Measurements from ENCODE around the gene MNAT1. TPM values are rescaled to one million over a fixed set of nuclear protein-coding genes. Genes with fewer than 3 reads are reported as not detected.

MNAT1 gene
- total and polyA plus RNA-seq, 4 donors: 16.7 to 85.5 (median 21.6) TPM

DNA sequence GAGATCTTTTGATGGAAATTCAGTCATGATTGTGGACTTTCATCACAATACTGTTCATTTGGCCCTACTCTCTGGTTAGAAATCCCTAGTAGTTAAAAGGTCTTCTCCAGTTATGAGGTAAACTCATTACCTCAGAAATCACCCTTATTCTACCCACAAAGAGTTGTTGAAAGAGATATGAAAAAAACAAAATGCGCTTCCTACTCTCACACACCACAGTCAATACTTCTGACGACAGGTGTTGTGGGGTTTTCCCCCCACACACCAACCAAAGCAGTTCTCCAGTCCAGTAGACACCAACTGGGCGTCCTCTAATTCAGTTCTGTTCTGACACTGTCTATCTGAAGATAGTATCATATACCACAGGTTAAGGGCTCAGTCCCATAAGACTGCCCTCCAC lies 191.4 kb downstream of the MNAT1 start:
- no peaks in the 10 kb centered on the region for H3K27me3 ChIP-seq (ENCODE audit: control insufficient read depth in 3 of 3, insufficient read depth in 3 of 3, low read length in 2 of 3)
- DNase-seq (no peak), ATAC-seq (ENCODE audit: insufficient read depth, low FRiP score) (no peak)
- H3K27ac ChIP-seq (ENCODE audit: low read depth in 1 of 2, low read length in 1 of 2): no peak overlapping the region
- H3K36me3 ChIP-seq (ENCODE audit: control insufficient read depth in 4 of 4, insufficient read depth in 4 of 4, low read length in 4 of 4): peaks cover 0 to 5% (median under 1%) of the 10 kb centered on the region in 4 donors
- 94 to 95% methylated on average over 3 of the region's 3 CpGs for WGBS, 2 donors
- TF ChIP-seq, protein P1, sequence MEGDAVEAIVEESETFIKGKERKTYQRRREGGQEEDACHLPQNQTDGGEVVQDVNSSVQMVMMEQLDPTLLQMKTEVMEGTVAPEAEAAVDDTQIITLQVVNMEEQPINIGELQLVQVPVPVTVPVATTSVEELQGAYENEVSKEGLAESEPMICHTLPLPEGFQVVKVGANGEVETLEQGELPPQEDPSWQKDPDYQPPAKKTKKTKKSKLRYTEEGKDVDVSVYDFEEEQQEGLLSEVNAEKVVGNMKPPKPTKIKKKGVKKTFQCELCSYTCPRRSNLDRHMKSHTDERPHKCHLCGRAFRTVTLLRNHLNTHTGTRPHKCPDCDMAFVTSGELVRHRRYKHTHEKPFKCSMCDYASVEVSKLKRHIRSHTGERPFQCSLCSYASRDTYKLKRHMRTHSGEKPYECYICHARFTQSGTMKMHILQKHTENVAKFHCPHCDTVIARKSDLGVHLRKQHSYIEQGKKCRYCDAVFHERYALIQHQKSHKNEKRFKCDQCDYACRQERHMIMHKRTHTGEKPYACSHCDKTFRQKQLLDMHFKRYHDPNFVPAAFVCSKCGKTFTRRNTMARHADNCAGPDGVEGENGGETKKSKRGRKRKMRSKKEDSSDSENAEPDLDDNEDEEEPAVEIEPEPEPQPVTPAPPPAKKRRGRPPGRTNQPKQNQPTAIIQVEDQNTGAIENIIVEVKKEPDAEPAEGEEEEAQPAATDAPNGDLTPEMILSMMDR (IDR thresholded peaks at IDR 0.05; ENCODE audit: control extremely low read depth, extremely low read depth): no peak
- H3K9me3 ChIP-seq (ENCODE audit: control insufficient read depth in 4 of 4, insufficient read depth in 3 of 4, low read length in 3 of 4): no peaks in the 10 kb centered on the region
- no peaks in the 10 kb centered on the region for H3K4me1 ChIP-seq (ENCODE audit: control insufficient read depth in 5 of 5, insufficient read depth in 5 of 5, low read length in 5 of 5)
- no peak overlapping the region for H3K4me3 ChIP-seq
- H3K9ac ChIP-seq (ENCODE audit: insufficient read depth in 1 of 2, low read length in 2 of 2): no peak overlapping the region

DNA sequence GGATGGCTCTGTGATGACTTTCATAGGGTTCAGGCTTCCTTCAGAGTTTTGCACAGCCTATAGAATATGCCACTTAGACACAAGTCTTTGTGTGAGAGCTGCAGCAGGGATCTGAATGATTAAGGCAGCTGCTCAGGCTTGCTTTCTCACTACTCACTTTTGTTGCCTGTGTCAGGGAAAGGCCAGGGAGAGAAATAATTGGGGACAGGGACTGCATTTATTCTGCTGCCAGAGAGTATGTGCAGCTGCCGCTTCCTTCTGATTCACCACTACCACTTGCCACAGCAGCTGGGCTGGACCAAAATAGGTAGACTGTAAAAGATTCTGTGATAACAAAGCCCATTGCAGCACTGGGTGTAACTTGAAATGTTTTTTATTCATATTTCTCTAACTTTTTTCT lies 196.7 kb downstream of the MNAT1 start:
- H3K27ac ChIP-seq (ENCODE audit: low read depth in 1 of 2, low read length in 1 of 2): no peak overlapping the region
- H3K4me1 ChIP-seq (ENCODE audit: control insufficient read depth in 5 of 5, insufficient read depth in 5 of 5, low read length in 5 of 5): no peaks in the 10 kb centered on the region
- ATAC-seq (ENCODE audit: insufficient read depth, low FRiP score) (no peak), DNase-seq (no peak)
- TF ChIP-seq, protein P1 (IDR thresholded peaks at IDR 0.05; ENCODE audit: control extremely low read depth, extremely low read depth): no peak
- WGBS, 2 donors: 97 to 98% methylated on average over 1 of the region's 1 CpG
- peaks cover 0 to 1% (median under 1%) of the 10 kb centered on the region in 4 donors for H3K36me3 ChIP-seq (ENCODE audit: control insufficient read depth in 4 of 4, insufficient read depth in 4 of 4, low read length in 4 of 4)
- H3K9me3 ChIP-seq (ENCODE audit: control insufficient read depth in 4 of 4, insufficient read depth in 3 of 4, low read length in 3 of 4): peaks cover 0 to 2% (median 0%) of the 10 kb centered on the region in 4 donors
- no peak overlapping the region for H3K9ac ChIP-seq (ENCODE audit: insufficient read depth in 1 of 2, low read length in 2 of 2)
- no peaks in the 10 kb centered on the region for H3K27me3 ChIP-seq (ENCODE audit: control insufficient read depth in 3 of 3, insufficient read depth in 3 of 3, low read length in 2 of 3)
- no peak overlapping the region for H3K4me3 ChIP-seq

GRCh38 chr14:60933920-60934655 lies 199.5 kb downstream of the MNAT1 start:
- no peak for ATAC-seq (ENCODE audit: insufficient read depth, low FRiP score)
- Histone ChIP-seq H3K9me3 (ENCODE audit: control insufficient read depth in 4 of 4, insufficient read depth in 3 of 4, low read length in 3 of 4) (peaks cover 0 to 2% (median 0%) of the 10 kb centered on the region in 4 donors), H3K9ac (ENCODE audit: insufficient read depth in 1 of 2, low read length in 2 of 2) (no peak overlapping the region), H3K4me1 (ENCODE audit: control insufficient read depth in 5 of 5, insufficient read depth in 5 of 5, low read length in 5 of 5) (no peaks in the 10 kb centered on the region), H3K27ac (ENCODE audit: low read depth in 1 of 2, low read length in 1 of 2) (no peak overlapping the region), H3K27me3 (ENCODE audit: control insufficient read depth in 3 of 3, insufficient read depth in 3 of 3, low read length in 2 of 3) (no peaks in the 10 kb centered on the region), H3K36me3 (ENCODE audit: control insufficient read depth in 4 of 4, insufficient read depth in 4 of 4, low read length in 4 of 4) (no peaks in the 10 kb centered on the region), H3K4me3 (no peak overlapping the region)
- 92 to 97% methylated on average over 8 of the region's 8 CpGs for WGBS, 2 donors
- TF ChIP-seq, protein P1 (IDR thresholded peaks at IDR 0.05; ENCODE audit: control extremely low read depth, extremely low read depth): no peak
- no peak for DNase-seq

All from lung (tissue), 12 donors.